Activated T-cell treated with anti-CD3 and anti-CD28 coated beads for 48 hours (primary cell): ENCODE data around the gene EBI3.
"Not testable (repeated sequence)": the region's sequence is repeated elsewhere in the genome, so short reads cannot be mapped to it uniquely, and the experiment has no call there.

Experiments
- DNase-seq: peaks from one replicate; pipeline ENCODE4 v3.0.0-alpha.2; 2020; ENCODE audit warnings: low read depth

Gene EBI3

GRCh38 chr19:4200940-4201542 lies 28.3 kb upstream of the EBI3 start:
- no peak for DNase-seq

- no peak for DNase-seq
These were observed 27.5 kb upstream of the EBI3 start for GRCh38 chr19:4201798-4202197.

- no peak for DNase-seq
These were observed 22.4 kb upstream of the EBI3 start for GRCh38 chr19:4206818-4207484.

- no peak for DNase-seq
These were observed 20.8 kb upstream of the EBI3 start for GRCh38 chr19:4208385-4209094.

- no peak for DNase-seq
These were observed 19.1 kb upstream of the EBI3 start for GRCh38 chr19:4210166-4210731.

GRCh38 chr19:4213116-4213515 lies 16.2 kb upstream of the EBI3 start:
- DNase-seq = no peak

- no peak for DNase-seq
These were observed 13.5 kb upstream of the EBI3 start for GRCh38 chr19:4215807-4216206.

- DNase-seq = no peak
These were observed 12.5 kb upstream of the EBI3 start for GRCh38 chr19:4216846-4217245.

- DNase-seq = no peak
These were observed 11.7 kb upstream of the EBI3 start for GRCh38 chr19:4217429-4218264.

GRCh38 chr19:4218523-4218922 lies 10.8 kb upstream of the EBI3 start:
- DNase-seq = not testable (repeated sequence)

GRCh38 chr19:4220188-4220587 lies 9.1 kb upstream of the EBI3 start:
- no peak for DNase-seq

GRCh38 chr19:4224470-4224869 lies 4.9 kb upstream of the EBI3 start:
- no peak for DNase-seq

- no peak for DNase-seq
These were observed 3.4 kb upstream of the EBI3 start for GRCh38 chr19:4225885-4226284.

GRCh38 chr19:4227771-4228170 lies 1.6 kb upstream of the EBI3 start:
- DNase-seq = no peak

GRCh38 chr19:4228765-4229178 lies 551 bp upstream of the EBI3 start:
- DNase-seq = no peak

GRCh38 chr19:4230237-4230636 lies 914 bp downstream of the EBI3 start:
- DNase-seq = not testable (repeated sequence)

GRCh38 chr19:4231521-4231920 lies 2.2 kb downstream of the EBI3 start:
- DNase-seq = not testable (repeated sequence)

- DNase-seq = not testable (repeated sequence)
These were observed 2.8 kb downstream of the EBI3 start for GRCh38 chr19:4232139-4232538.

GRCh38 chr19:4232614-4233281 lies 3.4 kb downstream of the EBI3 start:
- no peak for DNase-seq

GRCh38 chr19:4233282-4233853 lies 4.0 kb downstream of the EBI3 start:
- peak; percentile 74 for DNase-seq
